Measurements from ENCODE around the gene SKAP1. TPM values are rescaled to one million over a fixed set of nuclear protein-coding genes. Genes with fewer than 3 reads are reported as not detected.
"Not testable (repeated sequence)": the region's sequence is repeated elsewhere in the genome, so short reads cannot be mapped to it uniquely, and the experiment has no call there.

Gene SKAP1
- total RNA-seq, 1 donor from 2014 or later: 0.38 TPM

DNA sequence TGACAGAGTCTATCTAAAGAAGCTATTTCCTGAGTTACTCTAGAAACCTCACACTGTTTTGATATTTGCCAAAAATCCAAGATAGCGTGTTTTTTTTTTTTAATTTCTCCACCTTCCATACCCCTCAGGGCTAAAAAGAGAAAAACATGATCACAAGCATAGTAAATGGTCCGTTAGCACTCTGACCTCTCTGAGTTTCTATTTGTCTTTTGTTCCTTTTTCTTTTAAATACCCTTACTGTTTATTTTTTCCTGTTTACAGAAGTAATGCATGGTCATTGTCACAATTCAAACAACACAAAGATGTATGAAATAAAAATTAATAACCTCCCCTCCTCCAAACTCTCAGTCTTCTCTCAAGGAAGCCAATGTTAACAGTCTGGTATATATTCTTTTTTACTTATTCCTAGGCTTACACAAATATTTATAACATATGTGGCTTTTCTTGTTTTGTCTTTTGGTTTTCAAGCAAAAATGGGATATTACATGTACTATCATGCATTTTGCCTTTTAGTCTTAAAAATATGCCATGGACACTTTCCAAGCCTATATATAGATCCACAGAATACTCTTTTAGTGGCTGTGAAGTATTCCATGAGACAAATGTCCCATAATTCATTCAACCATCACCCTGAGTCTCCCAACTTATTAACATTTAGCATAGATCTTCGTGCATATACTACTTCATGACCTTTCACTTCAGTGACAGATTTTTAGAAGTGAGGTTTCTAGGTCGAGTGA is 3.1 kb downstream of the SKAP1 start:
- intact Hi-C loops (cut with DNase I): no loop called here
- ATAC-seq: no peak
- DNase-seq (ENCODE audit: missing footprints): no peak

DNA sequence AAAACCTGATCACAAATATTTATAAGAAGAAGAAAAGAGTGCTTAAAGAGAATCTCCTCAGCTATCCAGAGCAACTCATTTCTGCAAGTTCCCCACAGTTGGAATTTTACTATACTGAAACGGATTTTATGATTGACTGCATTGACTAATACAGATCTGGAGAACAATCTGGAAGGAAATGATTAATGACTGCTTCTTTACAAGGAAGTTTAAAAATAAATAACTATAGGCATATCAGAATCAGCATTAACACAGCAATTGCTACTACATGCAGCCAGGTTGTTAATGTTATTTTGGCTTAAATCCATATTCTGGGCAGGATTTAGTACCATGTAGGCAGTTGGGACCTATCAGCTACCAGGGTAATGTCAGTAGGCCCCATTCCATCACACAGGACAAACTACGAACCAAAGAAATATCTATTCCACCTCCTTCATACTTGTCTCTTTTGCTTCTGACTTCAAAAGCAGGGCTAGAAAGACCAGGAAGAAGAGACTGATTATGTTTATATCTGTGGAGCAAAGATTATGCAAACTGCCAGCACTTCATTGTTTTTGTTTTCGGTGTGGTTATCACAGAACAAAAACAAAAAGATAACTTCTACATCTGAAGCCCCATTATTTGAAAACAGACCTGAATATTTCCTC is 3.9 kb downstream of the SKAP1 start:
- no peak for DNase-seq (ENCODE audit: missing footprints)
- intact Hi-C loops (cut with DNase I): no loop called here
- no peak for ATAC-seq

DNA sequence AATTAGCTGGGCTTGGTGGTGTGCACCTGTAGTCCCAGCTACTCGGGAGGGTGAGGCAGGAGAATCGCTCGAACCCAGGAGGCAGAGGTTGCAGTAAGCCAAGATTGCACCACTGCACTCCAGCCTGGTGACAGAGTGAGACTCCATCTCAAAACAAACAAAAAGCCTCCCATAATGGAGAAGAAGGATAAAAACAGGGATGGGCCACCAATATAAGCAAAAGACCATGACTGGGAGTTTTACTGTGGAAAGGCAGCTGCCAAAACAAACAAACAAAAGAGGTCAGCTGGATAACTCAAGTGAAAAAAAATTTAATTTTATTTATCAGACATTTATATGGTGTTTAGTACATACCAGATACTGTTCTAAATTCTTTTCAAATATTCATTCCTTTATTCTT is 8.0 kb downstream of the SKAP1 start:
- DNase-seq (ENCODE audit: missing footprints); intact Hi-C loops (cut with DNase I); ATAC-seq: not testable (repeated sequence)

DNA sequence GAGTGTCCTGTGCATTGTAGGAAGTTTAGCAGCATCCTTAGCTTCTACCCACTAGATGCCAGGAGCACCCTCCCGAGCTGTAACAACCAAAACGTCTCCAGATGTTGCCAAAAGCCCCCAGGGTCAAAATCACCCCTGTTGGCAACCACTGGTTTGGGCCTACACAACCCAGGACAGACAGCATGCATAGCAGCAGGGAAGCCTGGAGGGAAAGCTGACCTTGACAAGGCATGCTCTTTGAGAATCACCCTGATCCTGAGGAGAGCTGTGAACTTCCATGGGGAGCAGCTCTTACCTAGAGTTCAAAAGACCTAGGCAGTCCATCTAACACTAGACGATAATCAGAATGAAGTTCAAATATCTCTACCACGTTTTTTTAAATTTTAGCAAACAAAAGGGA is 9.2 kb downstream of the SKAP1 start:
- ATAC-seq (no peak), DNase-seq (ENCODE audit: missing footprints) (no peak)
- intact Hi-C loops (cut with DNase I): no loop called here

DNA sequence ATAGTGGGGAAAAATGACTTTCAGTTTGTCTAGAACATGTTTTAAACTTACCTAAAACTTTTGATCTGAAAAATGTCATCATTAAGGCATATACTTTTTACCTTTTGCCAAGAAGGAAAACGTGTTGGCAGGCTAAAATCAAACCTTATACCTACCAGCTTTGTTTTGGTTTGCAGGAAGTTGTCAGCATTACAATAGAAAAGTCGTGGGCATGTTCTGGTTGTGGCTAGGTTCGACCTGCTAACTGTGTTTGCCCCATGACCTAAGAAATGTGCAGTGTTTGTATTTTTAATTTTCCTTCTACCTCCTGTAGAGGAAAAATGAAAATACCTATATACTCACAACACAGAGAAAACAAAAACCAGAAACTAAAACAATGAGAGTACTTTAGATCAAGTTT is 13.0 kb downstream of the SKAP1 start:
- intact Hi-C loops (cut with DNase I): no loop called here
- no peak for ATAC-seq
- DNase-seq (ENCODE audit: missing footprints): no peak

DNA sequence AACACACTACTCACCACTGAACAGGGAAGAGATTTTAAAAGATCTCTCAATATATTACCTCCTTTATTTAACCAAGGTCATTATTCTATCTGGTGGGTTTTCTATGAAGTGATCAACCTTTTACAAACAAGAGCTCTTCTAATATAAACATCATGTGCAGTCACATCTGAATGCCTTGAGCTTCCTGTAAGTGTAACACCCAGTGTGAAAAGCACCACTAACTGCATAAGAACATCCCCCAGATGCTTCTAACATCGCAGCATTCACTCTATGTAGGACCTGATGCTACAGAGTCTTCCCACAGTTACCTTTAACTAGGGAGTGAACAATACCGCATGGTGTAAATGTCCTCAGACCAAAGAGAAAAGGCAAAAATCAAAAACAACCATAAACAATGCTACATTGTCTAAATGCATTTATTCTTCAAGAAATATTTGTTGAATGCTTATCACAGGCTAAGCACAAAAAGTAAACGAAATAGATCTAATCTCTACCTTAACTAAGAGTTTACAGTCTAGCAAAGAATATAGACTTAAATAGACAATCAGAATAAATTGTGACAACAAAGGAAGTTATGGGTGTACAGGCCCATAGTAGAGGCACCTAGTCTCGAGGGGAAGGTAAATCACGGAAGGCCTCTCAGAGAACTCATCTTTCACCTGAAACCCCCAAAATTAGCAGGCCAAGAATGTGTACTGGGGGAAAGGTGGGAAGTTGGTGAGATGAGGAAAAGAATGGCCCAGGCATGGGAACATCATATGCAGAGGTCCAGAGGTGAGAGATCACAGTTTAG is 16.2 kb downstream of the SKAP1 start:
- intact Hi-C loops (cut with DNase I): no loop called here
- ATAC-seq (no peak), DNase-seq (ENCODE audit: missing footprints) (no peak)

DNA sequence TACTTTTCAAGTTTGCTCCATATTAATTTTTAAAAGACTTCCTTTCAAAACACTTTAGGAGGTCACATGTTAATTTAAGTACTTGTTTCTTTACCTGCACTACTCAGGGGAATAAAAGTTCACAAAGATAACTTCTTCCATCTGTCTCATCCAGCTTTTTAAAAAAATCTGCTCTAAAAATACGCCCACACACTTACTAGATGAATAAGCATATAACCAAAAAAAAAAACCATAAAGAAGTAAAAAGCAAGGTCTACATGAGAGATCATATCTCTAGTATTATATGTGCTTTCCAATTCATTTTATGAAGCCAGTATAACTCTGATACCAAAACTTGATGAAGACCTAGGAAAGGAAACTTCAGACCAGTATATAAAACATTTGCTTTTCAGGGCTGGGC is 17.2 kb downstream of the SKAP1 start:
- intact Hi-C loops (cut with DNase I): no loop called here
- ATAC-seq (no peak), DNase-seq (ENCODE audit: missing footprints) (no peak)

DNA sequence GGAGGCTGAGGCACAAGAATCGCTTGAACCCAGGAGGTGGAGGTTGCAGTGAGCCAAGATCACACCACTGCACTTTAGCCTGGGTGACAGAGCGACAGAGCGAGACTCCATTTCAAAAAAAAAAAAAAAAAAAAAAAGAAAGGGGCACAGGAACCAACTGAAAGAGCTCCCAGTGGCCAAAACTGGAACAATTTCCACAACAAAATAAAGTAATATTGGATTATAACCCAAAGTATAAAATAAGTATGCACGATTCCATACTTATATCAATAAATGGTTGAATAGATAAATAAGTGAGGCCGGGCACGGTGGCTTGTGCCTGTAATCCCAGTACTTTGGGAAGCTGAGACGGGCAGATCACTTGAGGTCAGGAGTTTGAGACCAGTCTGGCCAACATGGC is 19.2 kb downstream of the SKAP1 start:
- ATAC-seq; intact Hi-C loops (cut with DNase I); DNase-seq (ENCODE audit: missing footprints): not testable (repeated sequence)

DNA sequence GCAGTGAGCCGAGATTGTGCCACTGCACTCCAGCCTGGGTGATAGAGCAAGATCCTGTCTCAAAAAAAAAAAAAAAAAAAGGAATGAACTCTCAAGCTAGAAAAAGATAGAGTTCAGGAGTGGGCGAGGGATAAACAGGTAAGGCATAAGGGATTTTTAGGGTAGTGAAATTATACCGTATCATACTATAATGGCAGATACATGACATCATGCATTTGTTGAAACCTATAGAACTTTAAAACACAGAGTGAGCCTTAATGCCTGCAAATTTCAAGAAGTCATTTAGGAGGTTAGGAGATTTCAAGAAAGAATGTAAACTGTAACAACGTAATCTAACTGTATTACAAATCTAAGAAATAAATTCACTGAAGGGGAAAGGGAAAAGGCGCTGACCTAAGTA is 20.4 kb downstream of the SKAP1 start:
- intact Hi-C loops (cut with DNase I): no loop called here
- ATAC-seq (no peak), DNase-seq (ENCODE audit: missing footprints) (no peak)

DNA sequence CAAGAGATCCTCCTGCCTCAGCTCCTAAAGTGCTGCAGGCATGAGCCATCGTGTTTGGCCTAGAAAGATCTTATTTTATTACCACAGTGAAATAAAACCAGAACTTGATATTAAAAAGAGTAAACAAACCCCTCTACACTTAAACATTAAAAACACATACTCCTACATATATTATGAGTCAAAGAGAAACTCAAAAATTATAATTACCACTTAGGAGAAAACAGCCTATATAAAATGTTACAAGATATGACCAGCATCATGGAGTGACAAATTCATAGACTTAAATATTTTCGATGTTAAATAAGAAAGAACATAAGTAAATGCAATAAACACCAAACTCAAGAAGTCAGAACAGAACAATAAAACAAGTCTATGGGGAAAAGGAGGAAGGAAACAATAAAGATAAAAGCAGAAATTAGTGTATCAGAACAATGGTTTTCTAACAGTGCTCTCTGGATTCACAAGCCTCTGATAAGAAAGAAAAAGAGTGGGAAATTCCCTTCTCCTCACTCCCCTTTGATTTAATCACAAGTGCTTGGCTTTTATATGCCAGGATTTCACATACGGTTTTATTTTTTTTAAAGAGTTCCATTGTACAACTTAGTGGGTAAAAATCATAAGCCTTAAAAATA is 23.0 kb downstream of the SKAP1 start:
- intact Hi-C loops (cut with DNase I): no loop called here

DNA sequence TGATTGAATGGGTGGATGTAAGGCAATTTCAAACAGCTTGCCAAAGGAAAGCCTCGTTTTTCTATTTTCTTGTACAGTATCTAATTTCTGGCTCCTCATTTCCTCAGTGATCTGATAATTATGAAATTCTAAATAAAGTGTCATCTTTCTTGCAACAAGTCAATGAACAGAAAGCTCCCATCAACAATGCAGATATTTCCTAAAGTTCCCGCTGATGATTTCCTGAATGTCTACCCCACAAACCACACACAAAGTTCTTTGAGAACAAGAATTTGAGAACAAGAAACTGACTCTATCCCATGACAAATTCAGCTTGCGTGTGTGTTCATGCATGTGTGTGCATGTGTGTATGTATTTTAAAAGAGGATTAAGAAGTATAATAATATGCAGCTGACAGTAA is 35.2 kb downstream of the SKAP1 start:
- intact Hi-C loops (cut with DNase I): no loop called here
- DNase-seq (ENCODE audit: missing footprints) (no peak), ATAC-seq (no peak)

More for the DNA sequence above, 23.0 kb downstream of the SKAP1 start:
- ATAC-seq (no peak), DNase-seq (ENCODE audit: missing footprints) (no peak)

DNA sequence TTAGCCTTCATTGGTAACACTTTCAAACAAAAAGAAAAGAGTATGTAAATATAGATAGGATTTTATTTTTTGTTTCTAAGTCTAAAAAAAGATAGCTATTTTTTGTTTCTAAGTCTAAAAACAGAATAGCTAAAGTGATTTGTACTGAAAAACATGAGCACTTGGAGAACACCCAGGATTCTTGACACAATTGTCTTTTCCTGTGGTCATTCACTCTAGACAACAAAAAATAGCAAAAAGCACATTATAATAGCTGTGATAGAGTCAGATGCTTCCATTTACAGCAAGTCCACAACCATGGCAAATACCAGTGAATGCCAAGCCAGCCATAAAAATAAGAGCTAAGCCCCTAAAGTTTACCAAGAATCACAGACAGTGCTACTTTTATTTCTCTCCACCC is 36.7 kb downstream of the SKAP1 start:
- DNase-seq (ENCODE audit: missing footprints): no peak
- no peak for ATAC-seq
- intact Hi-C loops (cut with DNase I): no loop called here

DNA sequence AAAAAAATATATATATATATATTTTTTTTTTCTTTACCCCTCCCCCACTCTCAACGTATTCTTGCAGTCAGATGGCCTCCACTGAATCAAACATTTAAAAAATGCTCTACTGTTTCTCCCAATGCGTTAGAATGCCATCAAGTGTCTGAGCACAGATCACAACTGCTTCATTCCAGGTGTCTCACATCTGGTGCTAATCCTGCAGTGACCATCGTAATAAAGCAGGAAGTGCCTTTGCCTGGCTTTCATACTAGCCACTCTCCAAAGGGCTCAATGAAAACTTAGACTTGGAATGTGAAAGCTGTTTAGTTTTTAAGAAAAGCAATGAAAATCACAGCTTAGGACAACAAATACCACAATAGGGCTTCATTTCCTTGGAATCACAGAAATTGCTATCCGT is 37.2 kb downstream of the SKAP1 start:
- ATAC-seq (no peak), DNase-seq (ENCODE audit: missing footprints) (no peak)
- intact Hi-C loops (cut with DNase I): no loop called here

DNA sequence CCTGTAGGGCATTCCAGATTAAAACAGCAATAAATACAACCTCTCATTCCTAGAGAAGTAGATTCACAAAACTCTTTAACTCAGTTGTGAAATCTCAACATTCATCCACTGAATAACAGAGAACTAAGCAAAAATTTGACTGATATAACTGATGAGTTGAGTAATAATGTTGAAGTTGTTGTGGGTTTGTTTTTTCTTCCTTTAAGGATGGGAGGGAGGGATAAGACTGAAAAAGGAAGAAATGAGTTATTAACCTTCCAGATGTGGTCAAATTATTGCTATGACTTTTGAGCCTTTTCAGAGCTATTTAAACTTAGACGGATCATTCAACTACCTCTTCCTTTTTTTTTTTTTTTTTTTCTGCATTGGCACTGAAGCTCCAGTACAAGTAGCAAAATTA is 38.6 kb downstream of the SKAP1 start:
- DNase-seq (ENCODE audit: missing footprints) (no peak), ATAC-seq (no peak)
- intact Hi-C loops (cut with DNase I): no loop called here

DNA sequence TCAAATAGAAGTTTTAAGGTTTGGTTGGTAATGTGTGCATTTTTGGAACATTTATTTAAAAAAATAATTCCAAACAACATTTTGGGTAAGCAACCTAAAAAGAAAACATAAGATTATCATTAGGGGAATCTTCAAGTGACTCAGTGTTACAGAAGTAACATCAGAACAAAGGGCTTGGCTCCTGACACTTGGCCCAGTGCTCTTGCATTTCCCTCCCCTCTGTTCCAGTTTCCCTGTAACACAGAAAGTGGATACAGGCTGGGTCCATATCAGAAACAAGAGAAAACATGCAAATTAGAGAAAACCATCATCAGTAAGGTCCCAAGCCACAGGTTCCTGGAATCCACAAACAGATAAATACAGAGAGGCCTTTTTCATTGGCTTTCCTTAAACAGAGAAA is 40.1 kb downstream of the SKAP1 start:
- no peak for DNase-seq (ENCODE audit: missing footprints)
- intact Hi-C loops (cut with DNase I): no loop called here
- no peak for ATAC-seq

DNA sequence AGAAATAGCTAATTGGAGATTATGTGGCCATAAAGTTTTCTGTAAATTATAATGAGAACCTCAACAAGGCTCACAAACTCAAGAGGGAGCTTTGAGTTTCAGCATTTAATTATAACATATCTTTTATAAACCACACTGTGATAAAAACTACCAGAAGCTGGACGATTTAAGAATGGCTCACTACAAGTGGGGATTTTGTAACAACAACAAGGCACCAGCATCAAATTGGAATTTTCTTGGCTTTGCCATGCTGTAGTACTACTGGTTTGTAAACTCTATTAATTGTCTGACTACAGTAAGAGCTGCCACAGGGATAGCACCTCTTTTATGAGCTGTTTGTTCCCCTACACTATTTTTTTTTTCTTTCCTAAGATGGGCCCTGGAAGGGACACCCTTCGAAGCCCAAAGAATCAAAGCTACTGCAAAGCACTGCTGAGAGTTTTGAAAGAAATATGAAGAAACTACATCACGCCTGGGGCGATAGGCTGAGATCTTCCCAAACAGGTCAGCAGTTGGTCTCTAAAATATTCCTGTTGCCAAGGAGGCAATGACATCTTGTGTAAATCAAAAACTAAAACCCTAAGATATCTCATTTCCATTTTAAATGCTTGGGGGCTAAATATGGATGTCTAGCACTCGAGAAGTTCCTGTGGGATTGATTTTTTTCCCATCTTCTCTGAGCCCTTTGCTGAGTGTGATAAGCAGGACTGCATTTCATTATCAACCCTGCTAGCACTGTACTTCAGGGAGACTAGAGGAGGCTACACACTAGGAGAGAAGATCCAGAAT is 40.9 kb downstream of the SKAP1 start:
- intact Hi-C loops (cut with DNase I): no loop called here
- DNase-seq (ENCODE audit: missing footprints): no peak
- ATAC-seq: no peak

DNA sequence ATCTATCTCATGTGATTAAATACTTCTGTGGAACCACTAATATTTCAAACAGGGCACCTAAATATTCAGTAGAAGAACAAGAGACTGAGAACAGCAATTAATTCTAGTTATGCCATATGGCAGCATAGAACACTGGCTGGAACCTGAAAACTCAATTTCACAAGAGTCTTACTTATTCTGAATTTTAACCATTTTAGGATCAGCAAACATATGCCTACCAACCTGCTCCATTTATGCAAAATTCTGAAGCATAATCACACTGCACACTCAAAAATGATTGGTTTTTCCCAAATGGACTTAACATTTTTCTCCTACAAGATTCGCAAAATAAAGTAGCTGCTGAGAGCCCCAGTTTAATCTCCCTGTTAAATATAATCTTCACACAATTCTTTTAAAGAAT is 43.2 kb downstream of the SKAP1 start:
- ATAC-seq: no peak
- intact Hi-C loops (cut with DNase I): no loop called here

DNA sequence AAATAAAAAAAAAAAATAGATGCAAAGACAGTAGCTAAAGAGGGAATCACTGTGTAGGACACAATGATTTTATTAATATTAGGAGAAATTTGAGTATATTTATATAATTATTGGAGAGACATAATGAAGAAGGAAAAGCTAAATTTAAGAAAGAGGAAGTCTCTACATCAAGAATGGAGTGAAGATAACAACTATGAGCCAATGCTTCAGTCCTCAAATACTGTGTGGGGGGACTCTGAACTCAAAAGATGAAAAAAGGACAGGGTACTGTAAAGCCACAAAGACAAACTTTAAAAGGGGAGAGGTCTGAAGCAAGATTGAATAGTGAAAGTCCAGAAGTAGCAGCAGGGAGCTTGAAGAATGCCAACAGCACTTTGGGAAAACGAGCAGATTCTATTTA is 44.7 kb downstream of the SKAP1 start:
- no peak for DNase-seq (ENCODE audit: missing footprints)
- intact Hi-C loops (cut with DNase I): no loop called here
- no peak for ATAC-seq

More for the DNA sequence above, 43.2 kb downstream of the SKAP1 start:
- no peak for DNase-seq (ENCODE audit: missing footprints)

DNA sequence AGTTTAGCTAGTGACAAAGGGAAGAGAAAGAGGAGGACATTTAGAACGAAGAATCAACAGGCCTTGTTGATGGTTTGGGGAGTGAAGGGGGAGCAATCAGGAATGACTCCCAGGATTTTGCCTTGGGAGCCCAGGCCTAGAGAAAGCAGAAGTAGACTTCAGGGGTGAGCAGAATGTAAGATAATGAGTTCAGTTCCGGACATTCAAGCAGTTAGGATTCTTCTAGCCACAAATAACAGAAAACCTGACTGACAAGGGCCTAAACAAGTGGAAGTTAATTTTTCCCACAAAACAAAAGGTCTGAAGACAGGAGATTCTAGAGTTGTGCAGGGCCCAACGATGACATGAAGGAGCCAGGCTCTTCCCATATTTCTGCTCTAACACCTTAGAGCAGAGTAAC is 45.9 kb downstream of the SKAP1 start:
- intact Hi-C loops (cut with DNase I): no loop called here
- ATAC-seq: no peak
- DNase-seq (ENCODE audit: missing footprints): no peak
